Hippocampal formation (tissue), 2 donors: Measurements from ENCODE around the gene HCFC2.

Experiments
- DNase-seq, 2 donors: peaks; one replicate each; lab custom pipeline; 2025; lab: John Stamatoyannopoulos, UW

Gene HCFC2

GRCh38 chr12:104121001-104121400, 56.7 kb downstream of the HCFC2 start:
- peak in 1 of 2 donors; percentile 49 for DNase-seq

GRCh38 chr12:104122298-104122697, 58.0 kb downstream of the HCFC2 start:
- no peak for DNase-seq

GRCh38 chr12:104126548-104126947, 62.2 kb downstream of the HCFC2 start:
- no peak for DNase-seq

DNA sequence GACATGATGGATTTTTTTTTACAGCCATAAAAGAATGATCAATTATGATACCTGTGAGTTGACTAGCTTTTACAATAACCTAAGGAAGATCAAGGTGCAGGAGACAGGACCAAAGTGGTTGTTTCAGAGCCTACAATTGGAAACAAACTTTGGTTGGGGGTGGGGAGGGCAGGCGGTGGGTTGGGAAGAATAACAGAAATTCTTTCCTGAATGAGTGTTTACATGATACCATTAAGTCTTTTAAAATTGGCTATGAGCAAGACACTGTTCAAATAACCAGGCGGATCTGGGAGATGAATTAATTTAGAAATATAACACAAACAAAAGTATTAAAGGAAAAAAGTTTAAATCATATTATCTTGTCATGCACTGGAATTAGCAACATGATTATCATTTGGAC, 66.4 kb downstream of the HCFC2 start:
- no peak for DNase-seq

GRCh38 chr12:104131609-104132008, 67.3 kb downstream of the HCFC2 start:
- DNase-seq = no peak

DNA sequence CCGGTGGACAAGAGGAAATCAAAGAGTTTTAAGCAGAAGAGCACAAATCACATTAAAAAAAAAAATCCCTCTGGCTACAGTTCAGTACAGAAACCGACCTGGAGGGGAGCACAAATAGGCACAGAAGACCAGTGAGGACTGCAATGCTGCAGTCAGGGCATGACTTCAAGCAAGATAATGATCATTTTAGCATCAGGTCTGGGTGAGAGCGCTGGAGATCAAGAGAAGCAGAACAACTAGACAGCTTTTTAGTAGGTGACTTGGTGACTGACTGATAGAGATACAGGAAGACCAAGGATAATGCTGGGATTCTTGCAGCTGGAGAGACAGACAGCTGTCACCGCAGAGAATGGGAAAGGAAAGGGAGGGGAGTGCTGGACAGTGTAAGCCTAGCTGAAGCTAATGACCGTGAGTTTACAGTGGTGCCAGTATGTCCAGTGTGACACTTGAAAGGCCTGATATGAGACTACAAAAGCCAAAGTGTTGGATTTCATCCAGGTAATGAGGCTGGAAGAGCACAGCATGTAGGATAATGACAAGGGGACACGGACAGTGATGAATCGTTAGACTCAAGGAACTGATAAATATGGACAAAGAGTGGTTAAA, 68.1 kb downstream of the HCFC2 start:
- DNase-seq = peak in 1 of 2 donors; percentile 8

DNA sequence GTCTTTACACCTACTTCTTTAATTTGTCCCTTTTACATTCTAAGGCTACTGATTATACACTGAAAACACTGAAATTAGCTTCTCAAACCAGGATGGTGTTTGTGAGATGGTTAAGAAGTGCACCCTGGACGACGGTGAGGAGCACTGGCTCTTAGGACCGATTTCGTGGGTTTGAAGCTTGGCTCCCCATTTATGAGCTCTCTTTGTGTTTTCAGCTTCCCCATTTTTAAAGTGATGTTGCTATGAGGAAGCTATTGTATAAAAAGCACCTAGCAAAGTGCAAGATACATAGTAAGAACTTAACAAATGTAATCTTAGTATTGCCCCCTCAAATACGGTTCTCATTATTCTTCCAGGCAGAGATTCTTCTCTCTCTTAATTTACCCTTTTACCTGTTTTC, 69.0 kb downstream of the HCFC2 start:
- no peak for DNase-seq

DNA sequence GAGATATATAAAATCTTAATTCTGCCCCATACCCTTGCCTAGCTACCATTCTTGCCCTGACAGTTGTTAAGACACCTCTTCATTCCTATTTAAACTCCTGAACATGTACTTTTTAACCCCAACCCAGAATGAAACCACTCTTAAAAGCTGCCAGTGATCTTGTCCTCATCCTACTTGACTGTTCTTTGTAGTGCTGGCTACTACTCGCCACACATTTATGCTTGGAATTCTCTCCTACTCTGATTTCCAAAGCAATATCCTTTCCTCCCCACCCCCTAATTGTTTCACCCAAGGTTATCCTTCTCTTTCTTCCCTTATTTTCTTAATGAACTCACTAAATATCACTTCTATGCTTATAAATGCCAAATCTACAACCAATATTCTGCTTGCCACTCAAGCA, 69.5 kb downstream of the HCFC2 start:
- no peak for DNase-seq

GRCh38 chr12:104134882-104135281, 70.6 kb downstream of the HCFC2 start:
- no peak for DNase-seq

- no peak for DNase-seq
These were observed 72.2 kb downstream of the HCFC2 start for GRCh38 chr12:104136577-104136976.

DNA sequence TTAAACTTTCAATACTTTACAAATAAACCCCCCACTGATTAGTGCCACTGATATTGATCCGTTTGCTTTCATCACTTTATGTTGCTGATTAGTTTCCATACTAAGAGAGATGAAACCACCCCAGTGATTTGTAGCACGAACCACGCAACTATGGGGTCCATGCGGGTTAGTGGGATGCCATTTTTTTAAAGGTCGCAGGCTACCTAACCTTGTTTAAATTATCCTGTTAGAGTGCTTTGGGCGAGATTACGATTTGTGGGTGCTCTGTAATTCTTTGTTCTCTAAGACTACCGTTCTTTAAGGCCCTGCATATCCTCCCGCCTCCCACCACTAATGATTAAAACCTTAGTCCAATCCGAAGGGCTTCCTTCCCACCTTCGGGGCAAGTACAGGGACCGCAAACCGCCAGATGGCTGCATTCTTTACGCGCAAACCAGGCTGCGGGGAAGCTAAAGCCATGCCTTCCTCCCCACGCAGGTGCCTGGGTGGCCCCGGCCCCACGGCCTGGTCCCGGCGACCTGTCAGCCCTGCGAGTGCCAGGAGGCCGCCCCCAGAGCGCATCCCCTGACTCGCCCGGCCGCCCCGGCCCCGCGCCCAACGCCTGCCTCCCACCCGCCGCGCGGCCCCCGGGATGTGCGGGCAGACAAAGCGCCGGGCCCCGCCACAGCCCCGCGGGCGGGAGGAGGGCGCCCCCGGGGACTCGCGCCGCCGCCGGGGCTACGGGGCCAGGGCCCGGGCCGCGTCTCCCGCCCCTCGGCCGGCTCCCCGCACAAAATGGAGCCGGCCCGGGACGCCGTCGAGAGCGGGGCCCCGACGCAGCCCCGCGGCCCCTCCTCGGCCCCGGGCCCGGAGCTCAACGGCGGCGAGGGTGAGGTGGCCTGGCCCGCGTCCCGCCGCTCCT, 72.9 kb downstream of the HCFC2 start:
- peak in 1 of 2 donors; percentile 16 for DNase-seq

DNA sequence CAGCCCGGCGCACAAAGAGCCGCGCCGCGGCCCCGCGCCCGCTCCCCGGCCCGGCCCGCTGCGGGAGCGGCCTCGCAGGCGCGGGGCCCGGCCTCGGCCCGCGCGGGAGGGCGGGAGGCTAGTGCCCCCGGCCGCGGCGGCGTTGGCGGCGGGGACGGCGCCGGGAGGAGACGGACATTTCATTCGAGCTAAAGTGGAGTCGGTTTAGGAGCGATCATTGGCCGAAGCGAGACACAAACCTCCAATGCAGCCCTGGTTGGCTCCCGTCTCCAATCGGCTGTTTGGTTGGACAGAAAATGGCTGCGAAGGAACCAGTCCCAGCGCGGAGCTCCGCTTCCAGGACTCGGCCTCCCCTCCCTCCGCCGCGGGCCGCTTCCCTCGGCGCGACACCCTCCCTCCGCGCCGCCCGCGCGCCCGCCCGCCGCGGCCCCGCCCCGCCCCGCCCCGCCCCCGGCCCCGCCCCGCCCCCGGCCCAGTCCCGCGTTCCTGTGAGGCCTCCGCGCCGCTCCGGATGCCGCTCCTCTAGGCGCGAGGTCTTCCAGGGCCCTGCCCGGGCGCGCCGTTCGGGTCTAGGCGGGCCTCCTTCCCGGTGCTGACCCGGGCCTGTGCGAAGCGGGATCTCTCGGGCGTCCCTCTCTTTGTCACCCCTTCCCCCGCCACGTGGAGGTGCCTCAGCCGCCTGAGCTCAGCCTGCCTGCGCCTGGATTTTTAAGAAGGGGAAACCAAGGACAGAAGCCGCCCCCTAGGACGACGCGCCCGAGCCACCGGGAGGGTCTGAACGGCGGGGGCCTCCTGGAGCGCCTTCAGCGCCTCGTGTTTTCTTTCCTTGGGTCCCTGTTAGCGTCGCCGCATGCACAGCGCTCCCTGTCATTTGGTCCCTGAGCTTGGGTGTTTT, 73.8 kb downstream of the HCFC2 start, which contains the start of gene NFYB:
TSS of gene NFYB (minus strand) at position 309 of the 895 bp plus-strand sequence. CDS start 2,757 bp downstream, outside the sequence.
- DNase-seq = peak; percentile 92 to 95

DNA sequence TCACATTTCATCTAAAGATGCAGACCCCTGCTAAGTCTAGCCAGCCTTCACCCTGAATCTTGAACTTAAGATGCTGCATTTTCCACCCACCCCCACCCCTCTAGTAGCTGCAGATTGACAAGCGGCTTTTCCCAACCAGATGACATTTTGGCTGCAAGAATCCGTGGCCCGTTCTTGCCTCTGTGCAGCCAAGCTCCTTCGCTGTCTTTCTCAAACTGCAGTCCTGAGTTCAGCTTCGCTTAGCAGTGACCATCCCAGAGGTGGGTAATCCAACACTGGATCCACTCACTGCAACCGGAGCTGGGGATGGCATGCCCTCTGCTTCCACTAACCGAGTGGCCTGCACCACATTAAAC, 74.4 kb downstream of the HCFC2 start:
- no peak for DNase-seq

- DNase-seq = no peak
These were observed 78.2 kb downstream of the HCFC2 start for GRCh38 chr12:104142543-104142942.

GRCh38 chr12:104143002-104143401, 78.7 kb downstream of the HCFC2 start:
- DNase-seq = no peak

GRCh38 chr12:104143918-104144317, 79.6 kb downstream of the HCFC2 start:
- DNase-seq = no peak

GRCh38 chr12:104147346-104147745, 83.0 kb downstream of the HCFC2 start:
- DNase-seq = no peak

GRCh38 chr12:104150416-104150815, 86.1 kb downstream of the HCFC2 start:
- DNase-seq = no peak

GRCh38 chr12:104152685-104153241, 88.4 kb downstream of the HCFC2 start:
- DNase-seq = no peak

DNA sequence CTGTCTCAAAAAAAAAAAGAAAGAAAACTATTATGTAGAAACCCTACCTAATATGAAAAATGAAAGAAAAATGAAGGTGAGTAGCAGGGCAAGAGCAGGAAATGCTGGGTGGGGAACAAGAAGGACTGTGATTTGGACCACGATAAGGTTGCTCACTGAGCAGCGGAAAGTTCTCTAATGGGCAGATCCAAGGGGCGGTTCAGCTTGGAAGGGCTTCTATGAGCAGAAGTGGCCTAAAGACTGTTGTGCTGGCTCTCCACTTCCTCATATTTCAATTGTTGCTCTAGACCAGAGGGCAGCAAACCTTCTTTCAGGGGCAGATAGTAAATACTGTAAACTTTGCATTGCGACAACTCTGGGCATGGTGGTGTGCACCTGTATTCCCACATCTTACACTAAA, 90.0 kb downstream of the HCFC2 start:
- DNase-seq = no peak

DNA sequence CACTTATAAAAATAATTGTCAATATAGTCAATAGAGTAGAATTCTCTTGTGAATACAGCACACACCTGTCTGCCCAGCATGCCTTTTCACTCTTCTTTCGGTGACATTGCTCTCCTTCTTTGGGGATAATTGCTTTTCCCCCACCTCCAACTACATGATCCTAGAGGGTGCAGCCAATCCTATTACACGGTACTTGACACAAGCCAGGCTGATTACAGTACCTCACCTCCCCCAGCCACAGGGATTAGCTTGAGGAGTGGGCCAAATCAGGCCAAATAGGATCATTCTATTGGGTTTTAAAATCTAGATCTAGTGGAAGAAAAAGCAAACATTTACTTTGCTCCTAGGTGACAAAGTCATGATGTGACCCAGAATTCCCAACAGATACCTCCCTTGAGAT, 90.5 kb downstream of the HCFC2 start:
- no peak for DNase-seq
